LNCAP (cell line): ENCODE data around the gene TRPV3.

ENCODE experiments used
- TF ChIP-seq, protein P1 (sequence below): fragments of 450-650 bp; IDR thresholded peaks from 2 replicates; pipeline ENCODE4 v1.5.1; 2017; ENCODE audit warnings: mild to moderate bottlenecking

Gene TRPV3

GRCh38 chr17:3572231-3572630 is 14.6 kb upstream of the TRPV3 start:
- TF ChIP-seq, protein P1, sequence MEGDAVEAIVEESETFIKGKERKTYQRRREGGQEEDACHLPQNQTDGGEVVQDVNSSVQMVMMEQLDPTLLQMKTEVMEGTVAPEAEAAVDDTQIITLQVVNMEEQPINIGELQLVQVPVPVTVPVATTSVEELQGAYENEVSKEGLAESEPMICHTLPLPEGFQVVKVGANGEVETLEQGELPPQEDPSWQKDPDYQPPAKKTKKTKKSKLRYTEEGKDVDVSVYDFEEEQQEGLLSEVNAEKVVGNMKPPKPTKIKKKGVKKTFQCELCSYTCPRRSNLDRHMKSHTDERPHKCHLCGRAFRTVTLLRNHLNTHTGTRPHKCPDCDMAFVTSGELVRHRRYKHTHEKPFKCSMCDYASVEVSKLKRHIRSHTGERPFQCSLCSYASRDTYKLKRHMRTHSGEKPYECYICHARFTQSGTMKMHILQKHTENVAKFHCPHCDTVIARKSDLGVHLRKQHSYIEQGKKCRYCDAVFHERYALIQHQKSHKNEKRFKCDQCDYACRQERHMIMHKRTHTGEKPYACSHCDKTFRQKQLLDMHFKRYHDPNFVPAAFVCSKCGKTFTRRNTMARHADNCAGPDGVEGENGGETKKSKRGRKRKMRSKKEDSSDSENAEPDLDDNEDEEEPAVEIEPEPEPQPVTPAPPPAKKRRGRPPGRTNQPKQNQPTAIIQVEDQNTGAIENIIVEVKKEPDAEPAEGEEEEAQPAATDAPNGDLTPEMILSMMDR = no peak

- TF ChIP-seq, protein P1 = no peak
These were observed 13.7 kb upstream of the TRPV3 start for GRCh38 chr17:3571043-3571900.

GRCh38 chr17:3569534-3570137 is 12.0 kb upstream of the TRPV3 start:
- TF ChIP-seq, protein P1 = no peak

DNA sequence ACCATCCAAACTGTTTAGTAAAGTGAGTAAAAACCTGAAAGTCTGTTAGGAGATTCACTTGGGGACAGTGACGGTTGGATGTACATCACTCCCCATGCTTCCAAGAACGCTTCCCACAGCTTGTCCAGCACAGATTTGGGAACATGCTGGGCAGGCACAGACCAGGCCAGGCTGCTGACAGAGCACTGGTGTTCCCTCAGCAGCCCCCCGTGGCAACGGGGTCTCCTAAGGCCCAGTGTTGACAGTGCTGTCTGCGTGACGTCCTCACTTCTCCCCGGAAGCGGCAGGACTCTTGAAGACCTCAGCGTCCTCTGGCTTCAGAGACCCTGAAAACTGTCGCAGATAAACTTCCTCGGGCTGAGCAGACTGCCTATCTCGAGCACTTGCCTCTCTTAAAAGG is 8.9 kb upstream of the TRPV3 start:
- TF ChIP-seq, protein P1 = no peak

DNA sequence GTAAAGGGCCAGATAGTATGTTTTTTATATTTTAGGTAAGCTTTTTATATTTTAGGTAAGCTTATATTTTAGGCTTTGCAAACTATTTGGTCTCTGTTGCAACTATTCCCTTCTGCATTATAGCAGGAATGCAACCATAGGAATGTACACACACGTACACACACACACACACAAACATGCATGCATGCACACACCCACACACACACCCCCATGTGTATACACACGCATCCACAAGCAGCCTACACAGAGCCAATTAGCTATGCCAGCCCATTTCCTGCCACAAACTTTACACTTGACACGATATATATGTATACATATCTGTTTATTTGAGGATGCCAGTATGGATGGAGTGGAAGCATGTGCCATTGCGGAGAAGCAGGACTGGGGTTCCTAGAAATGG is 7.5 kb upstream of the TRPV3 start:
- TF ChIP-seq, protein P1 = no peak

GRCh38 chr17:3559270-3559645 is 1.6 kb upstream of the TRPV3 start:
- TF ChIP-seq, protein P1 = no peak

- TF ChIP-seq, protein P1 = no peak
These were observed 1.1 kb upstream of the TRPV3 start for GRCh38 chr17:3558603-3559269.
